ENCODE results near the gene SEMA4B. TPM values are rescaled to one million over a fixed set of nuclear protein-coding genes. Genes with fewer than 3 reads are reported as not detected.
A peak's percentile ranks its signal among the peaks of the same experiment; 100 is the strongest.
"Not testable (repeated sequence)": the region's sequence is repeated elsewhere in the genome, so short reads cannot be mapped to it uniquely, and the experiment has no call there.

The SEMA4B gene
- polyA plus RNA-seq, 4 donors: 15.6 to 50.5 (median 36.1) TPM

DNA sequence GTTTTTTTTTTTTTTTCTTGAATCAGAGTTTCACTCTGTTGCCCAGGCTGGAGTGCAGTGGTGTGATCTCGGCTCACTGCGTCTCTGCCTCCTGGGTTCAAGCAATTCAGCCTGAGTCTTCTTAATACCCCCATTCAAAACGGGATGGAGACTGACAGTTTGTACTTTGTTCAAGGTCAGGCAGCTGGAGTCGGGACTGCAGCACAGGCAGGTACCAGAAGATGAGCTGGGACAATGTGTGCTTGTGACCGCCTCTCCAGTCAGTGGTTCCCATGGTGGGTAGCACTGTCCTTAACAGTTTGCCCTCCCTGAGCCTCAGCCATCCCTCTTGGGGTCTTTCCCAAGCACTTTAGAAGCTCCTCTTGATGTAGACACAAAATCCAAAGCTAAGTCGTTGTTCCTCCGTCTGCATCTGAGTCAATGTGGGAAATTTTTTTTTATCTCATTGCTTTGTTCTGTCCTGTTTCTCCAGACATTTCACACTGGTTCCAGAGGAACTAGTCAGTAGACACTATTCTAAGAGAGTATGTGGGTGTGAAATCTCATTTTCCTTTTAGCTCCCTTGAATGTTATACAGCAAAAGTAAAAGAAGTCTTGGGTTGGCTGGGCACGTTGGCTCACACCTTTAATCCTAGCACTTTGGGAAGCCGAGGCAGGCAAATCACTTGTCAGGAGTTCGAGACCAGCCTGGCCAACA is 43.0 kb downstream of the SEMA4B start:
- no peak for DNase-seq (ENCODE audit: low read depth in 4 of 4, low spot score in 3 of 4)

- no peak for DNase-seq (ENCODE audit: low read depth in 4 of 4, low spot score in 3 of 4)
Observed at GRCh38 chr15:90248789-90249202, 47.7 kb downstream of the SEMA4B start.

GRCh38 chr15:90249203-90249863 is 48.2 kb downstream of the SEMA4B start, which contains the start of gene TTLL13:
TSS of gene TTLL13 (plus strand) at chr15:90249556. CDS start at chr15:90250631, 1,075 bp downstream.
- DNase-seq (ENCODE audit: low read depth in 4 of 4, low spot score in 3 of 4): peak in 3 of 4 donors; percentile 75 to 81 (median 77)

- no peak for DNase-seq (ENCODE audit: low read depth in 4 of 4, low spot score in 3 of 4)
Observed at GRCh38 chr15:90257776-90258175, 56.6 kb downstream of the SEMA4B start.

DNA sequence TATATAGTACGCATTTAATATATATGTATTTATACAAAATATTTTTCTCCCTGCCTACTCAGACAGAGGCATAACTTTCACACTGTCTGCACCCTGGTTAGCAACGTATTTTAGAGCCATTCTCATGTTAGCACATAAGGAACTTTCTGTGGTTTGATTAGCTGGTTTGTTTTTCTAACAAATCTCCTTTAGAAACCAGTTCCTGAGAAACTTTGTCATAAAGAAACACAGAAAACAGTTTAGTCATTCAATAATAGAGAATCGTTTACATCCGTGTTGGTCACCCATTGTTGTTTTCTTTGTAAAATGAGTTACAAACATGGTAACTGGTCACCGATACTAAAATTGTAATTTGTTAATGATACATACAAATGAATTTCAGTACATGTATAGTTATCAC is 58.4 kb downstream of the SEMA4B start:
- no peak for DNase-seq (ENCODE audit: low read depth in 4 of 4, low spot score in 3 of 4)

DNA sequence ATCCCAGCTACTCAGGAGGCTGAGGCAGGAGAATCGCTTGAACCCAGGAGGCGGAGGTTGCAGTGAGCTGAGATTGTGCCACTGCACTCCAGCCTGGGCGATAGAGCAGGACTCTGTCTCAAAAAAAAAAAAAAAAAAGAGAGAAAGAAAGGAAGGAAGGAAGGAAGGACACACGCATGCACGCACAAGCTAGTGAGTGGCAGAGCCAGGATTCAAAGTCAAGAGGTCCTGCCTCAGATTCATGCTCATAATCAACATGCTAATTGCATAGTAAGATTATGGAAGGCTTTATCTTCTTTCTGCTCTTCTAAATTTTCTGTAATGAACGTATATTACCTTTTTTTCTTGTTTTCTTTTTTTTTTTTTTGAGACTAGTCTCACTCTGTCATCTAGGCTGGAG is 59.6 kb downstream of the SEMA4B start:
- not testable (repeated sequence) for DNase-seq (ENCODE audit: low read depth in 4 of 4, low spot score in 3 of 4)

- no peak for DNase-seq (ENCODE audit: low read depth in 4 of 4, low spot score in 3 of 4)
Observed at GRCh38 chr15:90261811-90262210, 60.7 kb downstream of the SEMA4B start.

- no peak for DNase-seq (ENCODE audit: low read depth in 4 of 4, low spot score in 3 of 4)
Observed at GRCh38 chr15:90262426-90262825, 61.3 kb downstream of the SEMA4B start.

- no peak for DNase-seq (ENCODE audit: low read depth in 4 of 4, low spot score in 3 of 4)
Observed at GRCh38 chr15:90264671-90265070, 63.5 kb downstream of the SEMA4B start.

- peak; percentile 81 to 88 (median 86) for DNase-seq (ENCODE audit: low read depth in 4 of 4, low spot score in 3 of 4)
Observed at GRCh38 chr15:90265271-90266060, 64.3 kb downstream of the SEMA4B start, which contains the start of gene NGRN. TSS of gene NGRN (plus strand) at chr15:90265672. CDS start at chr15:90265713, 41 bp downstream.

DNA sequence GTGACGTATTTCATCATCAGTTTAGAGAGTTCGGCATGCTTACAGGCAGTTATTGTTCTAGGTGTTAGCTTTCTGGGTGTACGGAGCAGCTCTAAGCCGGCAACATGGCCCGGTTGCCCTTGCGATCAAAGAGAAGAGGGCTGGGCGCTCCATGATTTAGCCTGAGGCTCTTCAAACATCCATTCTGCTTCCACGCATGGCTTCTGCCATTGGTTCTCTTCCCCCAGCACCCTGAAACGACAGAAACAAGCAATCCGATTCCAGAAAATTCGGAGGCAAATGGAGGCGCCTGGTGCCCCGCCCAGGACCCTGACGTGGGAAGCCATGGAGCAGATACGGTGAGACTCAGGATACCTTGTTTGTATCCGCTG is 64.9 kb downstream of the SEMA4B start:
- no peak for DNase-seq (ENCODE audit: low read depth in 4 of 4, low spot score in 3 of 4)

GRCh38 chr15:90266485-90266884 is 65.4 kb downstream of the SEMA4B start:
- no peak for DNase-seq (ENCODE audit: low read depth in 4 of 4, low spot score in 3 of 4)

DNA sequence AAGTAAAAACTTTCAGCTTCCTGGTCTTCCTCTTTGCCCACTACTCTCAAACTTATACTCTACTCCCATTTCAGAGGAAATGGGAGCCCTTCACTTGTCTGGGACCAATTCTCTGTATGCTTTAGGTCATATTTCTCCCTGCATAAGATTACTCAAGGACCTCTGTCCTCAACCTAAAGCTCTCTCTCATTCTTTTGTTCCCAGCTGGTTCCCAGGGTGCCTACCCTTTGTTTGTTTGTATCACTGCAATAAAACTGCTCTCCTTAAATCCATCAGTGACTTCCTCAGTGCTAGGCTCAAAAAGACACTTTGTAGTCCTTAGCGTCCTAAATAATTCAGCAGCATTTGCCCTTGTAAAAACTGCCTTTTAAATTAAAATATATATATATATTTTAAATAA is 67.3 kb downstream of the SEMA4B start:
- no peak for DNase-seq (ENCODE audit: low read depth in 4 of 4, low spot score in 3 of 4)

DNA sequence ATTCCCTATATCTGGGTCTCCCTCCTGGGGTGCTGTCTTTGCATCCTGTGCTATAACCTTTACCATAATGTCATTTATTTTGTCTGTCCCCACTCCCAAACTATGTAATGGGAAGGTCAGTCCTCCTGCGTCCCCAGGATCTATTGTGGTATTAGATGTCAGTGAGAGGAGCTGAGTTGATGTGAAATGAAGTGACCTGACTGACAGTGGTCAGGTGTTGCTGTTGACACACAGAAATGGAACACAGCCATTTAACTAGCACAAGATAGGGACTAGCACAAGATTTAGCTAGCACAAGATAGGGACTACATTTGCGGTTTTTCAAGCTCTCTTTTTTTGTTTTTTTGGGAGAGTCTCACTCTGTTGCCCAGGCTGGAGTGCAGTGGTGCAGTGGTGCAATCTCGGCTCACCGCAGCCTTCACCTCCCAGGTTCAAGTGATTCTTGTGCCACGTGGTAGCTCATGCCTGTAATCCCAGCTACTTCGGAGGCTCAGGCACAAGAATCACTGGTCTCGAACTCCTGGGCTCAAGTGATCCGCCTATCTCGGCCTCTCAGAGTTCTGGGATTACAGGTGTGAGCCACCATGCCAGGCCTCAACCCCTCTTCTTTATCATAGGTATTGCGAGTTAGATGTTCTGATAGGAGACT is 69.5 kb downstream of the SEMA4B start:
- no peak for DNase-seq (ENCODE audit: low read depth in 4 of 4, low spot score in 3 of 4)

DNA sequence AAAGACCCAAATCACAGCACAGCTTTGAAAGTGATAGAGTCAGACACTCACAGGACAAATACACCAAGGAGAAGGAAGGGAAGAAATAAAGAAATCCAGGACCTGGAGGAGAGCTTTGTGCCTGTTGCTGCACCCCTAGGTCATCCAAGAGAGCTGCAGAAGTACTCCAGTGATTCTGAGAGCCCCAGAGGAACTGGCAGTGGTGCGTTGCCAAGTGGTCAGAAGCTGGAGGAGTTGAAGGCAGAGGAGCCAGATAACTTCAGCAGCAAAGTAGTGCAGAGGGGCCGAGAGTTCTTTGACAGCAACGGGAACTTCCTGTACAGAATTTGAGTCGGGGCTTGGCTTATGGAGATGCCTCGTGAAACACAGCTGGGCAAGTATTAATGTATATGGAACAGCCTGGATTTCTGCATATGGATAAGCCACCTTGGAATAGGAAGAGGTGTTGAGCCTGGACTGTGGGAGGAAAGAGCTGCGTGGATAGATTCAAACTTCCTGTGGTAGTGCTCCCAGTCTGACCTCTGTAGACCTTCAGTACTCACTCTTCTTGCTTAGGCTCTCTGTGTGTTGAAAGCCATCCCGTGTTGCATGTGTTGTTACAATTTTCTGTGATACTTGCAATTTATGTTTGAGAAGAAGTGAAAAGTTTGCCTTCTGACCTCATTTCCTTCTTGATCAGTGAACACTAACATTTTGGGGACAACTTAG is 70.5 kb downstream of the SEMA4B start:
- DNase-seq (ENCODE audit: low read depth in 4 of 4, low spot score in 3 of 4): no peak

GRCh38 chr15:90278467-90278866 is 77.3 kb downstream of the SEMA4B start:
- DNase-seq (ENCODE audit: low read depth in 4 of 4, low spot score in 3 of 4): not testable (repeated sequence)
